ENCODE data around the gene COL4A4. TPM values are rescaled to one million over a fixed set of nuclear protein-coding genes. Genes with fewer than 3 reads are reported as not detected.
A peak's percentile ranks its signal among the peaks of the same experiment; 100 is the strongest.

Gene COL4A4
- total RNA-seq, 1 donor from 2014 or later = 5.2 TPM

GRCh38 chr2:227118353-227118752, 45.7 kb downstream of the COL4A4 start:
- no peak for TF ChIP-seq CTCF (conservative IDR thresholded peaks at IDR 0.05; ENCODE audit: low read depth, low read length)
- DNase-seq (ENCODE audit: low read depth) = no peak
- no peak overlapping the region for H3K4me3 ChIP-seq (ENCODE audit: low read depth, low read length)

- no peak for TF ChIP-seq CTCF (conservative IDR thresholded peaks at IDR 0.05; ENCODE audit: low read depth, low read length)
- no peak overlapping the region for H3K4me3 ChIP-seq (ENCODE audit: low read depth, low read length)
- no peak for DNase-seq (ENCODE audit: low read depth)
Observed at GRCh38 chr2:227117852-227118251, 46.2 kb downstream of the COL4A4 start.

GRCh38 chr2:227117027-227117426, 47.0 kb downstream of the COL4A4 start:
- DNase-seq (ENCODE audit: low read depth) = no peak
- no peak for TF ChIP-seq CTCF (conservative IDR thresholded peaks at IDR 0.05; ENCODE audit: low read depth, low read length)
- no peak overlapping the region for H3K4me3 ChIP-seq (ENCODE audit: low read depth, low read length)

GRCh38 chr2:227115761-227116160, 48.2 kb downstream of the COL4A4 start:
- no peak overlapping the region for H3K4me3 ChIP-seq (ENCODE audit: low read depth, low read length)
- no peak for DNase-seq (ENCODE audit: low read depth)
- no peak for TF ChIP-seq CTCF (conservative IDR thresholded peaks at IDR 0.05; ENCODE audit: low read depth, low read length)

- peak; percentile 83 for TF ChIP-seq CTCF (conservative IDR thresholded peaks at IDR 0.05; ENCODE audit: low read depth, low read length)
- H3K4me3 ChIP-seq (ENCODE audit: low read depth, low read length) = no peak overlapping the region
Observed at GRCh38 chr2:227106845-227107759, 56.9 kb downstream of the COL4A4 start.

GRCh38 chr2:227103583-227103982, 60.4 kb downstream of the COL4A4 start:
- no peak for DNase-seq (ENCODE audit: low read depth)
- TF ChIP-seq CTCF (conservative IDR thresholded peaks at IDR 0.05; ENCODE audit: low read depth, low read length) = no peak
- no peak overlapping the region for H3K4me3 ChIP-seq (ENCODE audit: low read depth, low read length)

More at GRCh38 chr2:227106845-227107759, 56.9 kb downstream of the COL4A4 start:
- no peak for DNase-seq (ENCODE audit: low read depth)

- no peak for TF ChIP-seq CTCF (conservative IDR thresholded peaks at IDR 0.05; ENCODE audit: low read depth, low read length)
- no peak for DNase-seq (ENCODE audit: low read depth)
- no peak overlapping the region for H3K4me3 ChIP-seq (ENCODE audit: low read depth, low read length)
Observed at GRCh38 chr2:227099340-227099739, 64.7 kb downstream of the COL4A4 start.
